HepG2 (cell line): Measurements from ENCODE around the gene NRSN2. TPM values are rescaled to one million over a fixed set of nuclear protein-coding genes. Genes with fewer than 3 reads are reported as not detected.
A peak's percentile ranks its signal among the peaks of the same experiment; 100 is the strongest.

ENCODE experiments used
- CBX2 ChIP-seq, 2 experiments: fragments of 200-600 bp in 1 of 2; sonication (generic); formaldehyde crosslinking in 1 of 2; IDR thresholded peaks; 2 replicates each; pipeline versions ENCODE4 v1.7.0 to v1.8.1; 2018 to 2022; ENCODE audit warnings: low read depth in 2 of 2, low read length in 1 of 2, mild to moderate bottlenecking in 1 of 2, missing genetic modification reagents in 1 of 2
- CERS6 ChIP-seq: sonication (generic); formaldehyde crosslinking; IDR thresholded peaks from 2 replicates; pipeline ENCODE4 v1.5.0; 2020; ENCODE audit warnings: missing genetic modification reagents
- DR1 ChIP-seq: sonication (generic); formaldehyde crosslinking; IDR thresholded peaks from 2 replicates; pipeline ENCODE4 v1.8.0; 2021; ENCODE audit warnings: mild to moderate bottlenecking, missing genetic modification reagents, inconsistent platforms
- FOXC1 ChIP-seq: sonication (generic); formaldehyde crosslinking; IDR thresholded peaks from 2 replicates; pipeline ENCODE4 v1.8.0; 2022; ENCODE audit warnings: mild to moderate bottlenecking, missing genetic modification reagents, borderline replicate concordance
- FOXK2 ChIP-seq: fragments of 450-650 bp; IDR thresholded peaks from 2 replicates; pipeline ENCODE4 v1.6.1; 2016
- HMG20B ChIP-seq: conservative IDR thresholded peaks from 2 replicates; pipeline ENCODE4 v1.6.1; 2016; ENCODE audit warnings: missing genetic modification reagents, missing compliant biosample characterization
- HMGA1 ChIP-seq: sonication (generic); formaldehyde crosslinking; conservative IDR thresholded peaks from 2 replicates; pipeline ENCODE4 v1.4.0; 2020; ENCODE audit warnings: missing genetic modification reagents
- KLF13 ChIP-seq: sonication (generic); formaldehyde crosslinking; IDR thresholded peaks from 2 replicates; pipeline ENCODE4 v1.4.0; 2020; ENCODE audit warnings: mild to moderate bottlenecking, missing genetic modification reagents
- MXD3 ChIP-seq: IDR thresholded peaks from 2 replicates; pipeline ENCODE4 v1.6.1; 2016; ENCODE audit warnings: mild to moderate bottlenecking, missing biosample characterization, missing genetic modification reagents
- RARG ChIP-seq: sonication (generic); formaldehyde crosslinking; IDR thresholded peaks from 2 replicates; pipeline ENCODE4 v1.4.0; 2020; ENCODE audit warnings: low read depth, mild to moderate bottlenecking, missing genetic modification reagents
- SATB2 ChIP-seq: sonication (generic); formaldehyde crosslinking; IDR thresholded peaks from 2 replicates; pipeline ENCODE4 v1.5.0; 2020; ENCODE audit warnings: missing genetic modification reagents
- SMAD1 ChIP-seq: sonication (generic); formaldehyde crosslinking; IDR thresholded peaks from 2 replicates; pipeline ENCODE4 v1.4.0; 2020; ENCODE audit warnings: missing genetic modification reagents, low read depth, mild to moderate bottlenecking, borderline replicate concordance
- TEAD2 ChIP-seq: sonication (generic); formaldehyde crosslinking; IDR thresholded peaks from 2 replicates; pipeline ENCODE4 v1.9.0; 2021; ENCODE audit warnings: missing genetic modification reagents
- TRAFD1 ChIP-seq: sonication (generic); formaldehyde crosslinking; IDR thresholded peaks from 2 replicates; pipeline ENCODE4 v1.5.1; 2020; ENCODE audit warnings: missing genetic modification reagents, mild to moderate bottlenecking, borderline replicate concordance
- ZKSCAN5 ChIP-seq: sonication (generic); formaldehyde crosslinking; IDR thresholded peaks from 2 replicates; pipeline ENCODE4 v1.5.1; 2020; ENCODE audit warnings: mild to moderate bottlenecking, missing genetic modification reagents
- ZNF264 ChIP-seq: sonication (generic); formaldehyde crosslinking; IDR thresholded peaks from 2 replicates; pipeline ENCODE4 v1.4.0; 2020; ENCODE audit warnings: missing genetic modification reagents
- ZNF331 ChIP-seq: sonication (generic); formaldehyde crosslinking; IDR thresholded peaks from 2 replicates; pipeline ENCODE4 v1.4.0; 2020; ENCODE audit warnings: missing genetic modification reagents
- ZNF589 ChIP-seq: sonication (generic); formaldehyde crosslinking; conservative IDR thresholded peaks from 2 replicates; pipeline ENCODE4 v1.8.0; 2022; ENCODE audit warnings: mild to moderate bottlenecking, moderate library complexity, missing genetic modification reagents
- ZNF607 ChIP-seq: sonication (generic); formaldehyde crosslinking; IDR thresholded peaks from 2 replicates; pipeline ENCODE4 v1.5.1; 2020; ENCODE audit warnings: missing genetic modification reagents, mild to moderate bottlenecking, borderline replicate concordance
- ZNF646 ChIP-seq: sonication (generic); formaldehyde crosslinking; IDR thresholded peaks from 2 replicates; pipeline ENCODE4 v1.9.0; 2021; ENCODE audit warnings: mild to moderate bottlenecking, missing genetic modification reagents
- ZSCAN22 ChIP-seq: sonication (generic); formaldehyde crosslinking; IDR thresholded peaks from 2 replicates; pipeline ENCODE4 v1.4.0; 2020; ENCODE audit warnings: mild to moderate bottlenecking, missing genetic modification reagents
- polyA plus RNA-seq, 8 experiments: library from polyadenylated mRNA; depleted of rRNA in 3 of 8; stranded (reverse) in 7 of 8; unstranded in 1 of 8; fragments of >200 nt; fragmentation: Illumina TruSeq in 4 of 8; extraction: Trizol in 4 of 8; gene quantifications; 2 replicates each; pipeline versions ENCODE4 v1.2.1 to v1.2.3, GENCODE V29; 2011 to 2016; ENCODE audit warnings: low read depth in 4 of 8, missing spikeins in 1 of 8, mixed read lengths in 1 of 8; ENCODE audit not compliant: insufficient read depth in 1 of 8
- total RNA-seq, 5 experiments: library from RNA; depleted of rRNA; stranded (reverse); fragments of >200 nt; fragmentation: Illumina TruSeq; extraction: Trizol; gene quantifications; 2 replicates each; pipeline ENCODE4 v1.2.3, GENCODE V29; 2016; ENCODE audit warnings: low read depth in 1 of 5

NRSN2 gene
- total and polyA plus RNA-seq, 2 of the 13 experiments (the other 11 are each of a cell fraction or from before 2014, with no cell fraction given), result 32.3 to 49.4 TPM

GRCh38 chr20:381581-382290, 34.8 kb downstream of the NRSN2 start (continued):
- TF ChIP-seq CBX2 (IDR thresholded peaks at IDR 0.05; ENCODE audit: low read depth, low read length) (no peak), CBX2 (CRISPR knock-in tag; IDR thresholded peaks at IDR 0.05; ENCODE audit: low read depth) (no peak), TEAD2 (peak; percentile 91; the same call in 1 of the 2 replicates), CERS6 (CRISPR knock-in tag) (no peak), TRAFD1 (CRISPR knock-in tag) (no peak), HMGA1 (CRISPR knock-in tag) (no peak), ZSCAN22 (CRISPR knock-in tag) (no peak), FOXK2 (no peak), MXD3 (CRISPR knock-in tag) (peak; percentile 82; the same call in 1 of the 2 replicates), ZNF264 (CRISPR knock-in tag) (no peak), KLF13 (CRISPR knock-in tag) (peak; percentile 57), ZNF646 (peak; percentile 96), DR1 (CRISPR knock-in tag) (no peak), ZKSCAN5 (CRISPR knock-in tag) (no peak), FOXC1 (CRISPR knock-in tag) (peak; percentile 89), HMG20B (peak; percentile 35), SMAD1 (no peak; the same call in 1 of the 2 replicates), ZNF607 (CRISPR knock-in tag) (peak; percentile 70; the same call in 1 of the 2 replicates), SATB2 (CRISPR knock-in tag) (peak; percentile 65; the same call in 1 of the 2 replicates), RARG (CRISPR knock-in tag) (no peak), ZNF589 (CRISPR knock-in tag) (peak; percentile 29; the same call in 1 of the 2 replicates), ZNF331 (peak; percentile 71)
